SH-SY5Y (cell line): ENCODE results near the gene HMCN1.

ENCODE experiments used
- GATA2 ChIP-seq: IDR thresholded peaks from 2 replicates; pipeline ENCODE4 v1.6.1; 2011; ENCODE audit warnings: mild to moderate bottlenecking, low read depth, low read length
- GATA3 ChIP-seq: IDR thresholded peaks from 2 replicates; pipeline ENCODE4 v1.6.1; 2011; ENCODE audit warnings: low read depth, mild to moderate bottlenecking, low read length, moderate library complexity

DNA sequence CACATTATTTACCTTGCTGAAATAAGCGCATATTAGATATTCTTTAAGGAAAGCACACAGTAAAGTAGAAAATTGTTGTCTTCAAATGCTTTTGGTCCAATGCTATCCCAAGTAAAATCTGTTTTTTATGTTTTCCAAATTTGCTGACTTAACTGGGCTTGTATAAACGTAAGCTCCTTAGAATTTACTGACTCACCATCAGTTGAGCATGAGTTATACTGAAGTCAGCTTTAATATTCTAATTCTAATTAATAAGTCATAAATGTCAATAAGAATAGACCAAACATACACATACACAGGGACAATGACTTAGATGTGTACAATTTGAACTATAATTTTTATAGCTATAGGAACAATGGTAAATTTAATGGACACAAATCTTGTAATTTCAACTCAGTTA, 321.7 kb downstream of the HMCN1 start:
- TF ChIP-seq GATA3 (no peak), GATA2 (no peak)
